Upper lobe of right lung (tissue), 1 donor: ENCODE results near the gene CYP2R1. TPM values are rescaled to one million over a fixed set of nuclear protein-coding genes. Genes with fewer than 3 reads are reported as not detected.

Source experiments
- ATAC-seq: fragments of 200-7000 bp; cut with Tn5 transposase; one replicate; pipeline ENCODE4 v1.9.1; 2020; ENCODE audit warnings: mild to moderate bottlenecking, moderate library complexity
- DNase-seq: peaks from one replicate; pipeline ENCODE4 v3.0.0-alpha.2; 2020
- H3K27ac ChIP-seq: fragments of 200-600 bp; one replicate; pipeline ENCODE4 v1.8.0; 2022
- H3K27me3 ChIP-seq: fragments of 200-600 bp; one replicate; pipeline ENCODE4 v1.8.0; 2022; ENCODE audit warnings: mild to moderate bottlenecking
- H3K36me3 ChIP-seq: fragments of 200-600 bp; one replicate; pipeline ENCODE4 v1.8.0; 2022
- H3K4me1 ChIP-seq: fragments of 200-600 bp; one replicate; pipeline ENCODE4 v1.8.0; 2022
- H3K4me3 ChIP-seq: fragments of 200-600 bp; one replicate; pipeline ENCODE4 v1.8.0; 2022; ENCODE audit warnings: mild to moderate bottlenecking
- H3K9me3 ChIP-seq: fragments of 200-600 bp; one replicate; pipeline ENCODE4 v1.8.0; 2022
- intact Hi-C: fragments of 100-400 bp; cut with DNase I; formaldehyde crosslinking; loops from one replicate; pipeline ENCODE4 v1.11.0; 2022
- total RNA-seq: library from RNA; stranded (reverse); fragmentation: NEBNext Ultra II Directional; extraction: Animal tissue kit (Norgen Biotek cat#: 25700); gene quantifications from one replicate; pipeline ENCODE4 v1.2.1, GENCODE V29; 2021
- TF ChIP-seq, protein P1 (sequence below): fragments of 200-600 bp; IDR thresholded peaks from one replicate; pipeline ENCODE4 v1.8.0; 2022; ENCODE audit warnings: antibody characterized with exemption
- donor health status: DM: no; HTN: yes; CAD: no; lungs with severe emphysema.

Gene CYP2R1
- total RNA-seq, 1 donor from 2014 or later: 14.7 TPM

- no peaks in the 10 kb centered on the region for H3K27me3 ChIP-seq
- TF ChIP-seq, protein P1, sequence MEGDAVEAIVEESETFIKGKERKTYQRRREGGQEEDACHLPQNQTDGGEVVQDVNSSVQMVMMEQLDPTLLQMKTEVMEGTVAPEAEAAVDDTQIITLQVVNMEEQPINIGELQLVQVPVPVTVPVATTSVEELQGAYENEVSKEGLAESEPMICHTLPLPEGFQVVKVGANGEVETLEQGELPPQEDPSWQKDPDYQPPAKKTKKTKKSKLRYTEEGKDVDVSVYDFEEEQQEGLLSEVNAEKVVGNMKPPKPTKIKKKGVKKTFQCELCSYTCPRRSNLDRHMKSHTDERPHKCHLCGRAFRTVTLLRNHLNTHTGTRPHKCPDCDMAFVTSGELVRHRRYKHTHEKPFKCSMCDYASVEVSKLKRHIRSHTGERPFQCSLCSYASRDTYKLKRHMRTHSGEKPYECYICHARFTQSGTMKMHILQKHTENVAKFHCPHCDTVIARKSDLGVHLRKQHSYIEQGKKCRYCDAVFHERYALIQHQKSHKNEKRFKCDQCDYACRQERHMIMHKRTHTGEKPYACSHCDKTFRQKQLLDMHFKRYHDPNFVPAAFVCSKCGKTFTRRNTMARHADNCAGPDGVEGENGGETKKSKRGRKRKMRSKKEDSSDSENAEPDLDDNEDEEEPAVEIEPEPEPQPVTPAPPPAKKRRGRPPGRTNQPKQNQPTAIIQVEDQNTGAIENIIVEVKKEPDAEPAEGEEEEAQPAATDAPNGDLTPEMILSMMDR: no peak
- intact Hi-C loops: no loop called here
- H3K27ac ChIP-seq: no peak overlapping the region
- DNase-seq (no peak), ATAC-seq (no peak)
- H3K4me3 ChIP-seq: no peak overlapping the region
- no peaks in the 10 kb centered on the region for H3K36me3 ChIP-seq
- H3K4me1 ChIP-seq: no peaks in the 10 kb centered on the region
- no peaks in the 10 kb centered on the region for H3K9me3 ChIP-seq
Observed at GRCh38 chr11:14858404-14858803, 33.6 kb downstream of the CYP2R1 start.

DNA sequence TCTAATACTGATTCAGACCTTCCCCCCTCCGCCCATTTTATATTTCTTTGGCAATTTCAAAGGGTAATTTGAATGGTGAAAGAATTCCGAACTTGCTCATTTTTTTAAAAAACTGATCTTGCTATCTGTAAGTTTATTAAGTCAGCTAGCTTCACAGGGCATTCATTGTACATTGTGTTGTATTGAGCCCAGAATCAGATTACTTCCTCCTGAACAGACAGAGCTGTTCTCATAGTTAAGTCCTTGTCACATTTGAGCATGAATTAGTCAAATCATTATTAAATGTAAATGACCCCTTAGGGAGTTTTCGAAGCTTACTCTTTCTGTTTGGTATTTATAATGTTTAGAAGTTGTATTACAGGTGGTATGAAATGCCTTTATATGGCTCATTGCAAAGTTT lies 34.4 kb downstream of the CYP2R1 start:
- DNase-seq (no peak), ATAC-seq (no peak)
- intact Hi-C loops: no loop called here
- no peak overlapping the region for H3K4me3 ChIP-seq
- H3K27ac ChIP-seq: no peak overlapping the region
- no peaks in the 10 kb centered on the region for H3K27me3 ChIP-seq
- no peaks in the 10 kb centered on the region for H3K4me1 ChIP-seq
- TF ChIP-seq, protein P1: no peak
- no peaks in the 10 kb centered on the region for H3K36me3 ChIP-seq
- H3K9me3 ChIP-seq: no peaks in the 10 kb centered on the region

DNA sequence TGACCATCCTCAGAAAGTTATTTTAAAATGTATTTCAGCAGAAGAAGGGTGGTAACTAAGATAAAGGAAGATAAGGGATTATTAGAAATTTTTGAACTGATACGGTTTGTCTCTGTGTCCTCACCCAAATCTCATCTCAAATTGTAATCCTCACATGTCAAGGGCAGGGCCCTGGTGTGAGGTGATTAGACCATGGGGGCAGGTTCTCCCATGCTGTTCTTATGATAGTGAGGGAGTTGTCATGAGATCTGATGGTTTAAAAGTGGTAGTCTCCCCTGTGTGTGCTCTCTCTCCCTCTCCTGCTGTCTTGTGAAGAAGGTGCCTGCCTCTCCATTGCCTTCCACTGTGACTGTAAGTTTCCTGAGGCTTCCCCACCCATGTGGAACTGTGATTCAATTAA lies 36.1 kb downstream of the CYP2R1 start:
- no peaks in the 10 kb centered on the region for H3K9me3 ChIP-seq
- intact Hi-C loops: no loop called here
- no peak overlapping the region for H3K4me3 ChIP-seq
- H3K4me1 ChIP-seq: no peaks in the 10 kb centered on the region
- no peaks in the 10 kb centered on the region for H3K27me3 ChIP-seq
- ATAC-seq (no peak), DNase-seq (no peak)
- TF ChIP-seq, protein P1: no peak
- H3K36me3 ChIP-seq: no peaks in the 10 kb centered on the region
- no peak overlapping the region for H3K27ac ChIP-seq

DNA sequence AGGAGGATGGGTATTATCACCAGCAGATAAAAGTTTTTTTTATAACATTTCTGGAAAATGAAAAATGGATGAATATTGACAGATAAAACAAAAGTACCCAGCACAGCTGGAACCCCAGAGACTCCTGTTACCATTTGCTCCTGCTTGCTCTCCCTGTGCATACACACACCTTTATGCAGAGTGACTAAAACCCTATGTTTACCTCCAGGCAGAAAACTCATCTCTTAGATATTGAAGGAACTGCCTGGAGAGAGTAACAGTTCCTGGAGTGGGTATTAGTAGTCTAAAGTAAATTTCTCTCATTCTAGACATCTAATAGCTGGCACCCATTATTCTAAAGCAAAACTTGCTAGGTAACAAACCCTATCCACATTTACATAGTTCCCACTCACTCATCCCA lies 38.0 kb downstream of the CYP2R1 start:
- intact Hi-C loops: no loop called here
- TF ChIP-seq, protein P1: no peak
- no peaks in the 10 kb centered on the region for H3K9me3 ChIP-seq
- no peak overlapping the region for H3K4me3 ChIP-seq
- no peak for ATAC-seq
- H3K4me1 ChIP-seq: no peaks in the 10 kb centered on the region
- DNase-seq: no peak
- H3K27me3 ChIP-seq: no peaks in the 10 kb centered on the region
- no peak overlapping the region for H3K27ac ChIP-seq
- no peaks in the 10 kb centered on the region for H3K36me3 ChIP-seq

- H3K36me3 ChIP-seq: no peaks in the 10 kb centered on the region
- H3K27me3 ChIP-seq: no peaks in the 10 kb centered on the region
- DNase-seq: no peak
- no peak overlapping the region for H3K4me3 ChIP-seq
- intact Hi-C loops: no loop called here
- no peaks in the 10 kb centered on the region for H3K9me3 ChIP-seq
- TF ChIP-seq, protein P1: no peak
- no peak for ATAC-seq
- H3K4me1 ChIP-seq: no peaks in the 10 kb centered on the region
- H3K27ac ChIP-seq: no peak overlapping the region
Observed at GRCh38 chr11:14852571-14853177, 39.4 kb downstream of the CYP2R1 start.

GRCh38 chr11:14842002-14842401 lies 50.0 kb downstream of the CYP2R1 start:
- Histone ChIP-seq H3K4me1 (no peaks in the 10 kb centered on the region), H3K9me3 (no peaks in the 10 kb centered on the region), H3K27me3 (no peaks in the 10 kb centered on the region), H3K4me3 (no peak overlapping the region), H3K36me3 (peaks cover 5% of the 10 kb centered on the region), H3K27ac (no peak overlapping the region)
- intact Hi-C loops: no loop called here
- ATAC-seq (no peak), DNase-seq (no peak)
- TF ChIP-seq, protein P1: no peak
